Measurements from ENCODE around the gene SLC25A21. TPM values are rescaled to one million over a fixed set of nuclear protein-coding genes. Genes with fewer than 3 reads are reported as not detected.

Gene SLC25A21
- total and polyA plus RNA-seq, 8 donors, result 0.37 to 0.92 (median 0.60) TPM

- no peak overlapping the region for H3K27ac ChIP-seq
- WGBS, 2 donors, result 65 to 66% methylated on average over 2 of the region's 2 CpGs
- no peak for FAIRE-seq
Observed at GRCh38 chr14:36951380-36951911, 221.0 kb downstream of the SLC25A21 start.

GRCh38 chr14:36950812-36951211 lies 221.6 kb downstream of the SLC25A21 start:
- H3K36me3 ChIP-seq, result no peaks in the 10 kb centered on the region
- no peak for DNase-seq
- no peak for FAIRE-seq
- 43 to 57% methylated on average over 1 of the region's 1 CpG for WGBS, 2 donors
- no peak for ATAC-seq
- H3K9me3 ChIP-seq, result no peaks in the 10 kb centered on the region
- no peaks in the 10 kb centered on the region for H3K4me1 ChIP-seq
- intact Hi-C loops (cut with DNase I), result no loop called here
- H3K27ac ChIP-seq, result no peak overlapping the region
- no peak overlapping the region for H3K4me3 ChIP-seq
- no peaks in the 10 kb centered on the region for H3K27me3 ChIP-seq
- no peak for TF ChIP-seq CTCF (IDR thresholded peaks at IDR 0.05)

More at GRCh38 chr14:36951380-36951911, 221.0 kb downstream of the SLC25A21 start:
- Histone ChIP-seq H3K4me3 (no peak overlapping the region), H3K36me3 (no peaks in the 10 kb centered on the region), H3K9me3 (no peaks in the 10 kb centered on the region), H3K4me1 (no peaks in the 10 kb centered on the region), H3K27me3 (no peaks in the 10 kb centered on the region)
- no peak for TF ChIP-seq CTCF (IDR thresholded peaks at IDR 0.05)
- ATAC-seq (no peak), DNase-seq (no peak)
- intact Hi-C loops (cut with DNase I), result no loop called here

GRCh38 chr14:36949371-36949770 lies 223.0 kb downstream of the SLC25A21 start:
- DNase-seq, result no peak
- H3K27me3 ChIP-seq, result no peaks in the 10 kb centered on the region
- ATAC-seq, result no peak
- intact Hi-C loops (cut with DNase I), result no loop called here
- no peak for TF ChIP-seq CTCF (IDR thresholded peaks at IDR 0.05)
- 77% methylated on average over 2 of the region's 2 CpGs for WGBS, 2 donors
- no peaks in the 10 kb centered on the region for H3K9me3 ChIP-seq
- H3K27ac ChIP-seq, result no peak overlapping the region
- no peaks in the 10 kb centered on the region for H3K36me3 ChIP-seq
- H3K4me3 ChIP-seq, result no peak overlapping the region
- FAIRE-seq, result no peak
- no peaks in the 10 kb centered on the region for H3K4me1 ChIP-seq

GRCh38 chr14:36948157-36948859 lies 224.1 kb downstream of the SLC25A21 start:
- Histone ChIP-seq H3K4me1 (no peaks in the 10 kb centered on the region), H3K27me3 (no peaks in the 10 kb centered on the region), H3K36me3 (no peaks in the 10 kb centered on the region), H3K4me3 (no peak overlapping the region), H3K27ac (no peak overlapping the region), H3K9me3 (no peaks in the 10 kb centered on the region)
- intact Hi-C loops (cut with DNase I), result no loop called here
- FAIRE-seq, result no peak
- 85 to 86% methylated on average over 5 of the region's 5 CpGs for WGBS, 2 donors
- no peak for ATAC-seq
- TF ChIP-seq CTCF (IDR thresholded peaks at IDR 0.05), result no peak
- no peak for DNase-seq

GRCh38 chr14:36947362-36947761 lies 225.0 kb downstream of the SLC25A21 start:
- WGBS, 2 donors, result 81 to 94% methylated on average over 1 of the region's 1 CpG
- H3K27me3 ChIP-seq, result no peaks in the 10 kb centered on the region
- FAIRE-seq, result no peak

More at GRCh38 chr14:36947362-36947761, 225.0 kb downstream of the SLC25A21 start:
- Histone ChIP-seq H3K9me3 (no peaks in the 10 kb centered on the region), H3K27ac (no peak overlapping the region), H3K36me3 (no peaks in the 10 kb centered on the region), H3K4me1 (no peaks in the 10 kb centered on the region), H3K4me3 (no peak overlapping the region)
- DNase-seq, result no peak
- no peak for TF ChIP-seq CTCF (IDR thresholded peaks at IDR 0.05)
- intact Hi-C loops (cut with DNase I), result no loop called here
- ATAC-seq, result no peak

All from pancreas (tissue), 10 donors.